GM12874 (cell line): ENCODE measurements around the gene STAT4.

ENCODE experiments used
- CTCF ChIP-seq: IDR thresholded peaks from 2 replicates; pipeline ENCODE4 v1.5.1; 2011; ENCODE audit warnings: low read depth, mild to moderate bottlenecking, control low read depth, low read length, moderate library complexity; ENCODE audit not compliant: insufficient read depth

Gene STAT4

DNA sequence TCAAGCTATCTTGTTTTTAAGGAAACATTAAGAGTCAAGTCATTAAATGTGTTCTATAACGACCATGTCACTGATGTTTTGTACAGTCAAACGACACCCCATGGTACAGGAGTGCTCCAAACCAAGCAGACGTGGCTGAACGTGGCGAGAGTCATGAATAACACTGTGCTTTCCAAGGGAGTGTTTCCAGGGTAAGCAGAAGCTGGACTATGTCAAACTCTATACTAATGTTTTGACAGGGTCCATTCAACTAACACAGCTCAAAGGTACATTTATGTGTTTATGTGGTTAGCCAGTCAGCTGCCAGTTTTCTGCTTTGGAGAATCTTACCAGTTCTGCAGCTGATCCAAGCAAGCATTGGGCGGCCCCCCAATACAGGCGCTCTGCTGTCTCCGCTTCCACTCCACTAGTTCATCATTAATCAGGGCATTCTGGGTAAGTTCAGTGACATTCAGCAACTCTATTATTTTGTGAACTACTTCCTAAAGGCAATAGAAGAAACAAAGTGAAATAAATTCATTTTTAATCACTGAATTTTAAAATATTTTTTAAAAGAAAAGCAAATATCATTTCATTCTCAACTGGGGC lies 153.2 kb downstream of the STAT4 start:
- no peak for TF ChIP-seq CTCF

DNA sequence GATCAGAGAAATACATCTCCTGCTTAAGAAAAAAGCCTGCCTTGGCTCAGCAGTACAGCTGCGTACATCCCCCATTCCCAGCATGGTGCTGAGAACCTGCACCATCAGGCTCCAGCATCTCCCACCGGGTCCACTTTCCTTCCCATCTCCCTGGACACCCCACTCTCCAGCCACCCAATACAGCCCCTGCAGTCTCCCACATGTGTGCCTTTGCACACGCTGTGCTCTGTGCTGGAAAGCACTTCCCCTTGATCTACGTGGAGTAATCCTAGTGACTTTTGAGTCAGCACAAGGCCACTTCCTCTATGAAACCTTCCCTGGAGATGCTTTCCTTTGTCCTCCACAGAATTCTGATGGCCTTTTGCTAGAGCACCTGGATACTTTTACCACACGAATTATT lies 153.8 kb downstream of the STAT4 start:
- no peak for TF ChIP-seq CTCF

GRCh38 chr2:190996338-190996946 lies 154.4 kb downstream of the STAT4 start:
- TF ChIP-seq CTCF, result peak; percentile 65

DNA sequence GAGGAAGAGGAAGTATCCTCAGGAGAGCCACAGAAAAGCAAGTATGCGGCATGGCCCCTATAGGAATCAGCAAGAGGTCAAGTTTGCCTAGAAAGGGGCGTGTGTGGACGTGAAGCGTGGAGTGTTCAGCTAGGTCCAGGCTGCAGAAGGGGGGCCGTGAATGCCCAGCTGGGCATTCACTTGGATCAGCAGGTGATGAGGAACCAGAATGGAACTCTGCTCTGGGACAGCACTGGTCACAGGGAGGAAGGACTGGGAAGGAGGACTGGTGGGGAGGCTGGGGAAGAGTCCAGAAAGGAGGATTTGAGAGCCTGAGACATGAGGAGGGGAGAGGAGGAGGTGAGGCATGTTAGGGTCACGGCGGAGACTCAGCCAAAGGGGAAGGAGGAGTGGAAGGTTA lies 156.6 kb downstream of the STAT4 start:
- no peak for TF ChIP-seq CTCF

GRCh38 chr2:190993292-190993643 lies 157.5 kb downstream of the STAT4 start:
- TF ChIP-seq CTCF, result no peak

- no peak for TF ChIP-seq CTCF
Observed at GRCh38 chr2:190990132-190990531, 160.7 kb downstream of the STAT4 start.

DNA sequence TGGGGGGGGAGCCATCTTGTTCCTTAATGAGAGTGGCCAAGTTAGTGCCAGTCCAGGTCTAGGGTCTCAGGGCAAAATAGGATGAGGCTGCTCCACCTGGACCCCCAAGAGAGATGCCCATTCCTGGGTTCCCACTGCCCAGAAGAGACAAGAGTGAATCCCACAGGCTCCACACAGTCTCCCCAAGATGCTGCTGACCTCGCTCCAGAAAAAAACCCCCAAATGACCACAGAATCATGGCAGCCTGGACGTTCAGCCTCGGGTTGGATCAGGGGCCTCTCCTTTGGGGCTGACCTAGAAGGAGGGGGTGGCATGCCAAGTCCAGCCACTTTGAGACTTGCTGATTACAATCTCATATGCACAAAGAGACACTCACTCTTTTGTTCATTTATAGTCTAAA lies 161.9 kb downstream of the STAT4 start:
- no peak for TF ChIP-seq CTCF

DNA sequence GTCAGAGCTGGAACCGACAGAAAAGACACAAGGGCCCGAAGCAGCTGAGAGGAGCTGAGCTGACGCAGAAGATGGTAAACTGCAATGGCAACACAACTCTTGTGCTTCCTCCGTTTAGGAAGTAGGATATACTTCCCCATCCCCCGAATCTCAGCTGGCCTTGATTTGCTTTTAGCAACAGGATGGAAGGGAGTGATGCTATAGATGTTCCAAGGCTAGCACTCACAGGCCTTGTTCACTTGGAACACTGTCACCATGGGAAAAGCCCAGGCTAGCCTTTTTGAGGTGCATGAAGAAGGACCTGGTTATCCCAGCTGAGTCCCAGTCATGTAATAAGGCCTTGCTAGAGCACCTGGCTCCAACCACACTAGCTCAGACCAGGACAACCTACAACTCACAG lies 162.9 kb downstream of the STAT4 start:
- no peak for TF ChIP-seq CTCF
